ENCODE measurements around the gene ZBTB17. TPM values are rescaled to one million over a fixed set of nuclear protein-coding genes. Genes with fewer than 3 reads are reported as not detected.
A peak's percentile ranks its signal among the peaks of the same experiment; 100 is the strongest.

ZBTB17 gene
- total and polyA plus RNA-seq, 9 of the 15 experiments (the other 6 are each of a cell fraction or from before 2014, with no cell fraction given), result 1.1 to 53.4 (median 29.6) TPM

DNA sequence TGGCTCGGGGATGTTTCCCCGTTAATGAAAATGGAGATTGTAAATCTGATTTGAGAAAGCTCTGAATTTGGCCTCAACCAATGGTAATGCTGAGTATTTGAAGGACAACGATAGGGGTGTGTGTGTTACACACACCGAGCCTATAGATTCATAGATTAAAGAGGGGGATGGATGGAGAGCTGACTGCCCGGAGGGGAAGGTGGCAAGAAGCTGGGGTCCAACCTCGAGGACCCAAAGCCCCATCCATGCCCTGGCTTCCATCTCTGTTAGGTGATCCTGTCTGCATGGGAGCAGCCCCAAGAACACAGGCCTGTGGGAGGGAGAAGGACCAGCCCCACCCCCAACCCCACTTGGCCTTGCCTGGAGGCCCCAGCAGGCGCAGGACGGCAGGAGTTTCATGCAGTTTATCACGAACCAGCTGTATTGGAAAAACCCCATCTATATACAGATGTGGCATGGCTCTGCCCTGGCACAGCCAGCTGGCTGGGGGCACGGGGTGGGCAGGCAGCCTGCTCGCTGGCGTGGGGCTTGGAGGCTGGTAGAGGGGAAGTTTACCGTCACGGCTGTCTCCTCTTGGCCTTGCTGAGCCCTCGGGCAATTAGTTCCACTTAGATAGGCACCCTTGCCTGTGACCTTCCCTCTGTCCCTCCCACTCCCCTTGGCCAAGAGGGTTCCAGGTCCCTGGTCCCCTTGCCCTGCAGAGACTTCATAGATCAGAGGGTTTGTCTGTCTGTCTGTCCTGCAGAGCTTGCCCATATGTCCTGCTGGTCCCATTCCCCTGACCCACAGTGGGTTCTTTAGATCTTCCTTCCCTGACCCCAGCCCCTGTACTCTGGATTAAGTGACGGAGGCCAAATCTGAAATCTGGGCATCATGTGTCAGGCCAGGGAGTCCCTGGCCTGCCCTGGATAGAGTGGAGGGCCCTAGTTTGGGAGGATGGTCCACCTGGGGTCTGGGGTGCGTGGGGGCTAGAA, 38.9 kb upstream of the ZBTB17 start (continued):
- peak; percentile 85; the same call in 1 of the 2 replicates for TF ChIP-seq STAT6 (CRISPR knock-in tag; IDR thresholded peaks at IDR 0.05)
- no peak for TF ChIP-seq ZNF408 (CRISPR knock-in tag; IDR thresholded peaks at IDR 0.05; ENCODE audit: low read depth)
- no peak for TF ChIP-seq GABPB2 (CRISPR knock-in tag; conservative IDR thresholded peaks at IDR 0.05)
- TF ChIP-seq MYC (IDR thresholded peaks at IDR 0.05; ENCODE audit: low read depth, low read length), result peak; percentile 95
- no peak; the same call in none of the 2 replicates for TF ChIP-seq MYC (CRISPR knock-in tag; IDR thresholded peaks at IDR 0.05; ENCODE audit: borderline replicate concordance, low read depth)
- no peak for TF ChIP-seq ZNF212 (CRISPR knock-in tag; IDR thresholded peaks at IDR 0.05)
- no peak for TF ChIP-seq STAT5A (IDR thresholded peaks at IDR 0.05; ENCODE audit: borderline replicate concordance, low read length)
- 0 out of 2 replicates have a peak, but pooled peaks have one; percentile 40 for TF ChIP-seq SMAD4 (CRISPR knock-in tag; conservative IDR thresholded peaks at IDR 0.05)
- TF ChIP-seq MITF (IDR thresholded peaks at IDR 0.05), result no peak
- TF ChIP-seq RBM39 (optimal IDR thresholded peaks at IDR 0.05; ENCODE audit: low read depth, low read length), result no peak
- TF ChIP-seq ZBTB49 (CRISPR knock-in tag; IDR thresholded peaks at IDR 0.05; ENCODE audit: borderline replicate concordance), result no peak
- no peak for TF ChIP-seq TBP (optimal IDR thresholded peaks at IDR 0.05; ENCODE audit: low read depth, low read length)
- no peak for TF ChIP-seq ASH1L (IDR thresholded peaks at IDR 0.05; ENCODE audit: borderline replicate concordance, low read depth, partially characterized antibody)
- no peak for TF ChIP-seq CBX8 (IDR thresholded peaks at IDR 0.05; ENCODE audit: borderline replicate concordance, extremely low read depth, low read depth, low read length, poor library complexity, severe bottlenecking)
- TF ChIP-seq ZNF668 (CRISPR knock-in tag; IDR thresholded peaks at IDR 0.05), result no peak
- no peak; the same call in 1 of the 2 replicates for TF ChIP-seq KAT7 (CRISPR knock-in tag; IDR thresholded peaks at IDR 0.05; ENCODE audit: borderline replicate concordance)
- no peak for TF ChIP-seq CTCFL (IDR thresholded peaks at IDR 0.05; ENCODE audit: borderline replicate concordance, insufficient read depth, low read depth, low read length, poor library complexity, severe bottlenecking)
- no peak for TF ChIP-seq ZBED1 (IDR thresholded peaks at IDR 0.05)

All from K562 (cell line).